Measurements from ENCODE around the gene AGMO. TPM values are rescaled to one million over a fixed set of nuclear protein-coding genes. Genes with fewer than 3 reads are reported as not detected.

The AGMO gene
- total RNA-seq, 2 donors from 2014 or later = 0.48 TPM; not detected in 1

- no peaks in the 10 kb centered on the region for H3K9me3 ChIP-seq
- H3K4me1 ChIP-seq = no peaks in the 10 kb centered on the region
- no peak for TF ChIP-seq CTCF (IDR thresholded peaks at IDR 0.05)
- no peaks in the 10 kb centered on the region for H3K36me3 ChIP-seq
- no peak for DNase-seq (ENCODE audit: low spot score)
- H3K27ac ChIP-seq = no peak overlapping the region
- H3K4me3 ChIP-seq = no peak overlapping the region
- no peaks in the 10 kb centered on the region for H3K27me3 ChIP-seq
Measured at GRCh38 chr7:15397159-15397550, 164.7 kb downstream of the AGMO start.

GRCh38 chr7:15396210-15397158, 165.3 kb downstream of the AGMO start:
- H3K36me3 ChIP-seq = no peaks in the 10 kb centered on the region
- no peaks in the 10 kb centered on the region for H3K27me3 ChIP-seq
- H3K4me3 ChIP-seq = no peak overlapping the region
- no peaks in the 10 kb centered on the region for H3K4me1 ChIP-seq
- no peak for DNase-seq (ENCODE audit: low spot score)
- TF ChIP-seq CTCF (IDR thresholded peaks at IDR 0.05) = no peak
- H3K27ac ChIP-seq = no peak overlapping the region
- H3K9me3 ChIP-seq = no peaks in the 10 kb centered on the region

GRCh38 chr7:15389073-15389472, 172.7 kb downstream of the AGMO start:
- no peaks in the 10 kb centered on the region for H3K9me3 ChIP-seq
- DNase-seq (ENCODE audit: low spot score) = no peak
- no peak for TF ChIP-seq CTCF (IDR thresholded peaks at IDR 0.05)
- H3K27ac ChIP-seq = no peak overlapping the region
- no peaks in the 10 kb centered on the region for H3K36me3 ChIP-seq
- no peaks in the 10 kb centered on the region for H3K4me1 ChIP-seq
- no peak overlapping the region for H3K4me3 ChIP-seq
- no peaks in the 10 kb centered on the region for H3K27me3 ChIP-seq

- no peak for DNase-seq (ENCODE audit: low spot score)
- H3K36me3 ChIP-seq = no peaks in the 10 kb centered on the region
- no peaks in the 10 kb centered on the region for H3K9me3 ChIP-seq
- H3K4me3 ChIP-seq = no peak overlapping the region
- no peaks in the 10 kb centered on the region for H3K4me1 ChIP-seq
- TF ChIP-seq CTCF (IDR thresholded peaks at IDR 0.05) = no peak
- H3K27me3 ChIP-seq = no peaks in the 10 kb centered on the region
- H3K27ac ChIP-seq = no peak overlapping the region
Measured at GRCh38 chr7:15378494-15379145, 183.2 kb downstream of the AGMO start.

- DNase-seq (ENCODE audit: low spot score) = no peak
- H3K4me3 ChIP-seq = no peak overlapping the region
- no peaks in the 10 kb centered on the region for H3K4me1 ChIP-seq
- H3K27ac ChIP-seq = no peak overlapping the region
- H3K9me3 ChIP-seq = no peaks in the 10 kb centered on the region
- TF ChIP-seq CTCF (IDR thresholded peaks at IDR 0.05) = no peak
- no peaks in the 10 kb centered on the region for H3K36me3 ChIP-seq
- H3K27me3 ChIP-seq = no peaks in the 10 kb centered on the region
Measured at GRCh38 chr7:15376600-15376999, 185.2 kb downstream of the AGMO start.

Data from right atrium auricular region (tissue), 2 donors.